Natural killer cell (primary cell): ENCODE data around the gene CGB1. TPM values are rescaled to one million over a fixed set of nuclear protein-coding genes. Genes with fewer than 3 reads are reported as not detected.

Source experiments
- ATAC-seq, 3 donors: fragments of 150-1000 bp in 2 of 3; fragments of 200-7000 bp in 1 of 3; cut with Tn5 transposase; 1 replicate in 1 of 3; 2 replicates in 2 of 3; pipeline ENCODE4 v1.10.0; 2021; ENCODE audit warnings: mild to moderate bottlenecking in 2 of 3, moderate library complexity in 2 of 3
- DNase-seq, 2 donors: peaks; one replicate each; pipeline versions ENCODE4 v3.0.0 to v3.0.0-alpha.2; 2013 to 2021; ENCODE audit warnings: mixed read lengths in 1 of 2
- H3K27ac ChIP-seq: one replicate; pipeline ENCODE4 v1.5.1; 2013; ENCODE audit warnings: mild to moderate bottlenecking, low read length
- H3K27me3 ChIP-seq: one replicate; pipeline ENCODE4 v1.6.1; 2013; ENCODE audit warnings: low read length; ENCODE audit not compliant: control insufficient read depth, insufficient read depth
- H3K36me3 ChIP-seq: one replicate; pipeline ENCODE4 v1.6.1; 2013; ENCODE audit warnings: low read length; ENCODE audit not compliant: control insufficient read depth, insufficient read depth
- H3K4me1 ChIP-seq: one replicate; pipeline ENCODE4 v1.6.1; 2013; ENCODE audit warnings: low read length; ENCODE audit not compliant: control insufficient read depth, insufficient read depth
- H3K4me3 ChIP-seq: one replicate; pipeline ENCODE4 v1.5.1; 2013; ENCODE audit warnings: low read length
- H3K9me3 ChIP-seq: one replicate; pipeline ENCODE4 v1.6.1; 2013; ENCODE audit warnings: low read length; ENCODE audit not compliant: control insufficient read depth, insufficient read depth
- H3K27ac Mint-ChIP-seq, 2 donors: one replicate each; pipeline ENCODE4 v1.8.0; 2022; ENCODE audit warnings: mild to moderate bottlenecking in 2 of 2, mixed read lengths in 2 of 2, moderate library complexity in 1 of 2
- H3K27me3 Mint-ChIP-seq, 2 donors: one replicate each; pipeline ENCODE4 v1.8.0; 2022; ENCODE audit warnings: low read depth in 2 of 2, mixed read lengths in 2 of 2
- H3K36me3 Mint-ChIP-seq: one replicate; pipeline ENCODE4 v1.8.0; 2022; ENCODE audit warnings: mixed read lengths
- H3K4me1 Mint-ChIP-seq, 2 donors: one replicate each; pipeline ENCODE4 v1.8.0; 2022; ENCODE audit warnings: mixed read lengths in 2 of 2
- H3K4me3 Mint-ChIP-seq: one replicate; pipeline ENCODE4 v1.8.0; 2022; ENCODE audit warnings: mild to moderate bottlenecking, moderate library complexity, mixed read lengths
- H3K9me3 Mint-ChIP-seq, 2 donors: one replicate each; pipeline ENCODE4 v1.8.0; 2022; ENCODE audit warnings: mixed read lengths in 2 of 2
- CTCF ChIP-seq: fragments of 200-600 bp; IDR thresholded peaks from one replicate; pipeline ENCODE4 v1.8.0; 2022; ENCODE audit warnings: antibody characterized with exemption
- WGBS: methylation state at CpG from one replicate; pipeline ENCODE4 v1.1.7; 2013; ENCODE audit warnings: missing lambda C conversion rate; ENCODE audit not compliant: insufficient coverage; 5-methylcytosine and 5-hydroxymethylcytosine counted together
- intact Hi-C: fragments of 100-400 bp; cut with micrococcal nuclease; formaldehyde crosslinking; loops from one replicate; pipeline ENCODE4 v1.14.2; 2022
- total RNA-seq, 4 donors: library from RNA; stranded (reverse); fragments of 120-200 nt in 1 of 4; gene quantifications; one replicate each; pipeline versions ENCODE4 v1.2.3 to v1.2.4, GENCODE V29; 2013 to 2022

The CGB1 gene
- total RNA-seq, 3 donors from 2014 or later (not counting 1 experiment from before 2014, with no cell fraction given): not detected

- WGBS: 79% methylated on average over 26 of the region's 26 CpGs
- intact Hi-C loops: no loop called here
- Histone ChIP-seq H3K9me3 (no peaks in the 10 kb centered on the region), H3K36me3 (peaks cover 2% of the 10 kb centered on the region), H3K27ac (peak overlapping the region; percentile 78), H3K4me1 (peaks cover 24% of the 10 kb centered on the region), H3K27me3 (no peaks in the 10 kb centered on the region), H3K4me3 (peak overlapping the region; percentile 76)
- H3K4me1 Mint-ChIP-seq: peaks cover 29 to 37% of the 10 kb centered on the region in 2 donors
- no peak for ATAC-seq
- H3K27me3 Mint-ChIP-seq: peaks cover 0 to 3% of the 10 kb centered on the region in 2 donors
- no peak for DNase-seq
- no peaks in the 10 kb centered on the region for H3K9me3 Mint-ChIP-seq
- TF ChIP-seq CTCF: no peak
- H3K36me3 Mint-ChIP-seq: no peaks in the 10 kb centered on the region
- H3K4me3 Mint-ChIP-seq: peak overlapping the region; percentile 99
- peak overlapping the region; percentile 96 for H3K27ac Mint-ChIP-seq
Observed at GRCh38 chr19:49084206-49085019, 47.7 kb upstream of the CGB1 start.

GRCh38 chr19:49081273-49081672, 44.6 kb upstream of the CGB1 start:
- H3K9me3 Mint-ChIP-seq: no peaks in the 10 kb centered on the region
- H3K36me3 ChIP-seq: no peaks in the 10 kb centered on the region
- H3K4me1 ChIP-seq: peaks cover 13% of the 10 kb centered on the region
- peaks cover 0 to 5% of the 10 kb centered on the region in 2 donors for H3K27me3 Mint-ChIP-seq
- no peak overlapping the region for H3K27ac Mint-ChIP-seq
- peaks cover 16 to 17% of the 10 kb centered on the region in 2 donors for H3K4me1 Mint-ChIP-seq
- no peak for TF ChIP-seq CTCF
- H3K4me3 ChIP-seq: no peak overlapping the region
- H3K4me3 Mint-ChIP-seq: no peak overlapping the region
- H3K27me3 ChIP-seq: no peaks in the 10 kb centered on the region
- intact Hi-C loops: no loop called here
- ATAC-seq (no peak), DNase-seq (no peak)
- no peaks in the 10 kb centered on the region for H3K9me3 ChIP-seq
- WGBS: 78% methylated on average over 1 of the region's 1 CpG
- H3K36me3 Mint-ChIP-seq: no peaks in the 10 kb centered on the region
- no peak overlapping the region for H3K27ac ChIP-seq

GRCh38 chr19:49080392-49080791, 43.7 kb upstream of the CGB1 start:
- no peak overlapping the region for H3K27ac Mint-ChIP-seq
- Histone ChIP-seq H3K9me3 (no peaks in the 10 kb centered on the region), H3K27ac (no peak overlapping the region), H3K36me3 (no peaks in the 10 kb centered on the region), H3K4me1 (peaks cover 7% of the 10 kb centered on the region), H3K4me3 (no peak overlapping the region), H3K27me3 (no peaks in the 10 kb centered on the region)
- no peak for DNase-seq
- H3K36me3 Mint-ChIP-seq: no peaks in the 10 kb centered on the region
- no peak for ATAC-seq
- 97% methylated on average over 3 of the region's 4 CpGs for WGBS
- no peak for TF ChIP-seq CTCF
- H3K9me3 Mint-ChIP-seq: no peaks in the 10 kb centered on the region
- H3K4me1 Mint-ChIP-seq: peaks cover 8% of the 10 kb centered on the region in 2 donors
- H3K27me3 Mint-ChIP-seq: peaks cover 7 to 10% of the 10 kb centered on the region in 2 donors
- H3K4me3 Mint-ChIP-seq: no peak overlapping the region
- intact Hi-C loops: no loop called here
